ENCODE measurements around the gene CAPN12. TPM values are rescaled to one million over a fixed set of nuclear protein-coding genes. Genes with fewer than 3 reads are reported as not detected.
A peak's percentile ranks its signal among the peaks of the same experiment; 100 is the strongest.

Gene CAPN12
- total RNA-seq, 1 donor from 2014 or later = not detected

- intact Hi-C loops (cut with DNase I) = no loop called here
- ATAC-seq = no peak
- DNase-seq (ENCODE audit: missing footprints) = peak; percentile 87
Measured at GRCh38 chr19:38707512-38708114, 36.7 kb downstream of the CAPN12 start.

- intact Hi-C loops (cut with DNase I) = no loop called here
- no peak for DNase-seq (ENCODE audit: missing footprints)
- ATAC-seq = no peak
Measured at GRCh38 chr19:38706792-38707511, 37.3 kb downstream of the CAPN12 start.

GRCh38 chr19:38705197-38706019, 38.9 kb downstream of the CAPN12 start:
- intact Hi-C loops (cut with DNase I) = no loop called here
- peak; percentile 66 for ATAC-seq
- DNase-seq (ENCODE audit: missing footprints) = no peak

- no peak for DNase-seq (ENCODE audit: missing footprints)
- no peak for ATAC-seq
- intact Hi-C loops (cut with DNase I) = no loop called here
Measured at GRCh38 chr19:38704488-38705026, 39.7 kb downstream of the CAPN12 start.

GRCh38 chr19:38703509-38703908, 40.8 kb downstream of the CAPN12 start:
- no peak for ATAC-seq
- DNase-seq (ENCODE audit: missing footprints) = no peak
- intact Hi-C loops (cut with DNase I) = no loop called here

- DNase-seq (ENCODE audit: missing footprints) (no peak), ATAC-seq (no peak)
- intact Hi-C loops (cut with DNase I) = no loop called here
Measured at GRCh38 chr19:38702278-38702677, 42.0 kb downstream of the CAPN12 start.

- ATAC-seq (no peak), DNase-seq (ENCODE audit: missing footprints) (no peak)
- intact Hi-C loops (cut with DNase I) = no loop called here
Measured at GRCh38 chr19:38701455-38702063, 42.7 kb downstream of the CAPN12 start.

- DNase-seq (ENCODE audit: missing footprints) = no peak
- no peak for ATAC-seq
- intact Hi-C loops (cut with DNase I) = no loop called here
Measured at GRCh38 chr19:38700902-38701454, 43.3 kb downstream of the CAPN12 start.

GRCh38 chr19:38700350-38700901, 43.8 kb downstream of the CAPN12 start:
- no peak for DNase-seq (ENCODE audit: missing footprints)
- no peak for ATAC-seq
- intact Hi-C loops (cut with DNase I) = no loop called here

GRCh38 chr19:38699647-38700349, 44.5 kb downstream of the CAPN12 start:
- ATAC-seq (no peak), DNase-seq (ENCODE audit: missing footprints) (peak; percentile 60)
- intact Hi-C loops (cut with DNase I) = no loop called here

- ATAC-seq (no peak), DNase-seq (ENCODE audit: missing footprints) (peak; percentile 37)
- intact Hi-C loops (cut with DNase I) = no loop called here
Measured at GRCh38 chr19:38699027-38699346, 45.3 kb downstream of the CAPN12 start.

- DNase-seq (ENCODE audit: missing footprints) = peak; percentile 52
Measured at GRCh38 chr19:38698225-38699026, 45.8 kb downstream of the CAPN12 start.

GRCh38 chr19:38697641-38698071, 46.6 kb downstream of the CAPN12 start:
- intact Hi-C loops (cut with DNase I) = no loop called here
- DNase-seq (ENCODE audit: missing footprints) (no peak), ATAC-seq (no peak)

More at GRCh38 chr19:38698225-38699026, 45.8 kb downstream of the CAPN12 start:
- ATAC-seq = no peak
- intact Hi-C loops (cut with DNase I) = no loop called here

GRCh38 chr19:38697197-38697596, 47.1 kb downstream of the CAPN12 start:
- no peak for ATAC-seq
- DNase-seq (ENCODE audit: missing footprints) = no peak
- intact Hi-C loops (cut with DNase I) = no loop called here

- intact Hi-C loops (cut with DNase I) = no loop called here
- DNase-seq (ENCODE audit: missing footprints) = peak; percentile 11
- no peak for ATAC-seq
Measured at GRCh38 chr19:38696729-38697055, 47.6 kb downstream of the CAPN12 start.

GRCh38 chr19:38695832-38696728, 48.2 kb downstream of the CAPN12 start:
- intact Hi-C loops (cut with DNase I) = no loop called here
- ATAC-seq = no peak
- peak; percentile 1 for DNase-seq (ENCODE audit: missing footprints)

Measured in Right ventricle myocardium inferior (tissue), 1 donor.